ENCODE data around the gene GRHL1. TPM values are rescaled to one million over a fixed set of nuclear protein-coding genes. Genes with fewer than 3 reads are reported as not detected.
A peak's percentile ranks its signal among the peaks of the same experiment; 100 is the strongest.

Gene GRHL1
- polyA plus RNA-seq, 1 donor: 3.0 TPM

GRCh38 chr2:10043256-10043905, 91.9 kb downstream of the GRHL1 start, which contains the start of gene KLF11:
Gene KLF11, plus strand, starts transcription at chr2:10043550. Its CDS starts 167 bp downstream, at chr2:10043717.
- Histone ChIP-seq H3K9me3 (ENCODE audit: control insufficient read depth, low read depth, low read length) (peaks cover 20% of the 10 kb centered on the region), H3K4me1 (ENCODE audit: control insufficient read depth, insufficient read depth, low read length) (peaks cover 12% of the 10 kb centered on the region), H3K36me3 (ENCODE audit: control insufficient read depth, insufficient read depth, low read length) (peaks cover 19% of the 10 kb centered on the region), H3K27ac (ENCODE audit: low read length) (peak within 1 kb of the TSS; percentile 86), H3K27me3 (ENCODE audit: control insufficient read depth, insufficient read depth, low read length) (no peaks in the 10 kb centered on the region), H3K4me3 (ENCODE audit: low read length) (peak within 1 kb of the TSS; percentile 52)
- no CpG with 5 or more reads among the region's 104 CpGs for WGBS (ENCODE audit: insufficient coverage, low lambda C conversion rate)
- peak; percentile 92 to 95 for DNase-seq

GRCh38 chr2:10043906-10044601, 92.6 kb downstream of the GRHL1 start:
- peaks cover 23% of the 10 kb centered on the region for H3K36me3 ChIP-seq (ENCODE audit: control insufficient read depth, insufficient read depth, low read length)
- H3K4me1 ChIP-seq (ENCODE audit: control insufficient read depth, insufficient read depth, low read length): peaks cover 12% of the 10 kb centered on the region
- H3K27ac ChIP-seq (ENCODE audit: low read length): peak overlapping the region; percentile 86
- peaks cover 20% of the 10 kb centered on the region for H3K9me3 ChIP-seq (ENCODE audit: control insufficient read depth, low read depth, low read length)
- WGBS (ENCODE audit: insufficient coverage, low lambda C conversion rate): no CpG with 5 or more reads among the region's 90 CpGs
- H3K4me3 ChIP-seq (ENCODE audit: low read length): peak overlapping the region; percentile 52
- no peaks in the 10 kb centered on the region for H3K27me3 ChIP-seq (ENCODE audit: control insufficient read depth, insufficient read depth, low read length)
- peak; percentile 94 to 95 for DNase-seq

GRCh38 chr2:10045561-10046355, 94.3 kb downstream of the GRHL1 start:
- peaks cover 16% of the 10 kb centered on the region for H3K4me1 ChIP-seq (ENCODE audit: control insufficient read depth, insufficient read depth, low read length)
- H3K4me3 ChIP-seq (ENCODE audit: low read length): no peak overlapping the region
- peak in 1 of 2 donors; percentile 16 for DNase-seq
- peaks cover 29% of the 10 kb centered on the region for H3K36me3 ChIP-seq (ENCODE audit: control insufficient read depth, insufficient read depth, low read length)
- WGBS (ENCODE audit: insufficient coverage, low lambda C conversion rate): 80% methylated on average over 2 of the region's 20 CpGs
- H3K27ac ChIP-seq (ENCODE audit: low read length): no peak overlapping the region
- no peaks in the 10 kb centered on the region for H3K27me3 ChIP-seq (ENCODE audit: control insufficient read depth, insufficient read depth, low read length)
- H3K9me3 ChIP-seq (ENCODE audit: control insufficient read depth, low read depth, low read length): peaks cover 20% of the 10 kb centered on the region

- Histone ChIP-seq H3K27me3 (ENCODE audit: control insufficient read depth, insufficient read depth, low read length) (no peaks in the 10 kb centered on the region), H3K27ac (ENCODE audit: low read length) (no peak overlapping the region), H3K4me1 (ENCODE audit: control insufficient read depth, insufficient read depth, low read length) (peaks cover 16% of the 10 kb centered on the region), H3K36me3 (ENCODE audit: control insufficient read depth, insufficient read depth, low read length) (peaks cover 32% of the 10 kb centered on the region), H3K9me3 (ENCODE audit: control insufficient read depth, low read depth, low read length) (peaks cover 17% of the 10 kb centered on the region), H3K4me3 (ENCODE audit: low read length) (no peak overlapping the region)
- DNase-seq: peak in 1 of 2 donors; percentile 36
- no CpG with 5 or more reads among the region's 7 CpGs for WGBS (ENCODE audit: insufficient coverage, low lambda C conversion rate)
Measured at GRCh38 chr2:10046931-10047330, 95.4 kb downstream of the GRHL1 start.

GRCh38 chr2:10047616-10048500, 96.4 kb downstream of the GRHL1 start:
- DNase-seq: no peak
- no peak overlapping the region for H3K4me3 ChIP-seq (ENCODE audit: low read length)
- no peak overlapping the region for H3K27ac ChIP-seq (ENCODE audit: low read length)
- peaks cover 40% of the 10 kb centered on the region for H3K36me3 ChIP-seq (ENCODE audit: control insufficient read depth, insufficient read depth, low read length)
- peaks cover 11% of the 10 kb centered on the region for H3K9me3 ChIP-seq (ENCODE audit: control insufficient read depth, low read depth, low read length)
- H3K4me1 ChIP-seq (ENCODE audit: control insufficient read depth, insufficient read depth, low read length): peaks cover 8% of the 10 kb centered on the region
- H3K27me3 ChIP-seq (ENCODE audit: control insufficient read depth, insufficient read depth, low read length): no peaks in the 10 kb centered on the region
- WGBS (ENCODE audit: insufficient coverage, low lambda C conversion rate): 90% methylated on average over 2 of the region's 15 CpGs

GRCh38 chr2:10048501-10049171, 97.1 kb downstream of the GRHL1 start:
- peaks cover 8% of the 10 kb centered on the region for H3K4me1 ChIP-seq (ENCODE audit: control insufficient read depth, insufficient read depth, low read length)
- H3K9me3 ChIP-seq (ENCODE audit: control insufficient read depth, low read depth, low read length): peaks cover 11% of the 10 kb centered on the region
- no peak overlapping the region for H3K27ac ChIP-seq (ENCODE audit: low read length)
- WGBS (ENCODE audit: insufficient coverage, low lambda C conversion rate): 0% methylated on average over 1 of the region's 10 CpGs
- DNase-seq: peak; percentile 35 to 51
- no peaks in the 10 kb centered on the region for H3K27me3 ChIP-seq (ENCODE audit: control insufficient read depth, insufficient read depth, low read length)
- no peak overlapping the region for H3K4me3 ChIP-seq (ENCODE audit: low read length)
- H3K36me3 ChIP-seq (ENCODE audit: control insufficient read depth, insufficient read depth, low read length): peaks cover 48% of the 10 kb centered on the region

Other genes with a start within 250 kb of the GRHL1 start
- 12.0 TPM for gene TAF1B, start 108.2 kb upstream of the GRHL1 start, polyA plus RNA-seq
- 10.6 TPM for gene KLF11, start 91.9 kb downstream of the GRHL1 start, polyA plus RNA-seq
- 22.1 TPM for gene CYS1, start 128.7 kb downstream of the GRHL1 start, polyA plus RNA-seq
- gene RRM2, start 171.0 kb downstream of the GRHL1 start, polyA plus RNA-seq: 33.2 TPM